HG02798 (cell line): ENCODE results near the gene POLDIP2.

Experiments
- ATAC-seq: cut with Tn5 transposase; IDR thresholded peaks from one replicate; pipeline ENCODE4 v1.9.1; 2021; ENCODE audit warnings: mild to moderate bottlenecking; ENCODE audit not compliant: unreplicated experiment, poor library complexity

Gene POLDIP2

DNA sequence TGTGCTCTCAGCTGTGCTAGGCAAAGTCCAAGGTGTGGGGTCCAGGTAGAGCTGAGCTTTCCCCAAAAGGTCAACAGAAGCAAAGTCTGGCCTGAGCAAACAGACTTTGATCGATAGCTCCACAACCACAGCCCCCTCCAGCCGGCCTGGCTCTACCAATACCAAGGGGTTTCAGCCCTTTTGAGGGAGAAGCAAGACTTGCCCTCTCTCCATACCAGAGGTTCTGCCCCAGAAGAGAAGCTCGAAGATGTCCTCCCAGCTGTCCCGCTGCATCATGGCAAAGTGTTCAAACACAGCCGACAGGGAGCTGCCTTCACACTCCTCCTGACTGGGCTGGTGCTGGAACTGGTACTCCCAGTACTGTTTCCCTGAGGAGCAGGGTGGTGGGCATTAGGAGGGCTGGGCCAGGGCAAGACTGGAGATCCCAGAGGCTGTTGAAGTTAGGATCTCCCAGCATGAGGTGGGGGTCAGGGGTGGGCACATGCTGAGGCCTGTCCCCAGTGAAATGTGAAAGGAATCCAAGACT, 11.0 kb upstream of the POLDIP2 start:
- no peak for ATAC-seq

GRCh38 chr17:28367641-28368305, 10.4 kb upstream of the POLDIP2 start:
- no peak for ATAC-seq

- ATAC-seq: no peak
Observed at GRCh38 chr17:28366605-28367004, 9.3 kb upstream of the POLDIP2 start.

DNA sequence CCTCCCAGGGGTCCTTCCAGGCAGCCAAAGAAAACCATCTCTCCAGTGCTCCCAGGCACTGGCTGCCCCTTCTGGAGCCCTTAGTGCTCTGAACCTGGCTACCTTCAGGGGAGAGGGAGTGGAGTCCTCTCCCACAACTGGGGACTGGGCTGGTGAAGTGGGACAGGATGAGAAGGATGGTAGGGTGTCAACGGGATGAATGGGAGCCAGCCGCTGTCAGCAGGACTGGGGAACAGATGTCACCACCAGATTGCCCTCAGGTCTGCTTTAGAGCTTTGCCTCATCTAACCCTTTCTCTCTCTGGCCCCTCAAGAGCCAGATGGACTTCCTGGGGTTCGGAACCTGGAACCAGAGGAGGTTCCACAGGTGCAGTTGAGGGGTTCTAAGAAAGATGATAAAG, 8.2 kb upstream of the POLDIP2 start:
- no peak for ATAC-seq

DNA sequence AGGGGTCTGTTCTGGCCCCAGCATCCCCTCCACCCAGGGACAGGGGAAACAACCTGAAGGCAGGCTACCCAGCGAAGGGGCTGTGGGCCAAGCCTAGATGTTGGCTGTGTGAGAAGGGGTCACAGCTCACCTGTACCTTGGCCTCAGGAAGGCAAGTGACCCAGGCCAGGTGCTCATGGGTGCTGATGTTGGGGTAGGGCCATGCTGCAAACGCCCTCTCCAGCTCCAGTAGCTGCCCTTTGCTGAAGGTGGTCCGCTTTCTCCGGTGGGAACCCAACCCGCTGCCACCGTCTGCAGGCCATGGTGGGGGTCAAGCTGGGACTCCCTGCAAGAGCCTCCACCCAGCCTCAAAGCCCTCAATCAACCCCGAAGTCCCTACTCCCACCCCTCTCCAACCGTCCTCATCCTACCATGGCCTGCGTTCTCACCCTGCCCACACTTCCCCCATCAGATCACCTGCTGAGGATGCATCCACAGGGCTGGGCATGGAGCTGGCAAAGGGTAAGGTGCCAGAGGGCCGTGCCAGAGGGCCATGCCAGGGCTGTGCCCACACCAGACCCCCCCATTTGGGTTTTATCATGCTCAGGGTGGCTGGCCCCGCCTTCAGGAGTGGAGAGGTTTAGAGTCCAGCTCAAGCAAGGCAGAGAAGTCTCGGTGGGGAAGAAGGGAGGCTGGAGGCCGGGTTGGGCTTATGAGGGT, 7.5 kb upstream of the POLDIP2 start, which contains the start of gene SEBOX:
SEBOX (minus strand) TSS at position 535 of the 699 bp plus-strand sequence; CDS start at position 487, 48 bp downstream.
- ATAC-seq: no peak

DNA sequence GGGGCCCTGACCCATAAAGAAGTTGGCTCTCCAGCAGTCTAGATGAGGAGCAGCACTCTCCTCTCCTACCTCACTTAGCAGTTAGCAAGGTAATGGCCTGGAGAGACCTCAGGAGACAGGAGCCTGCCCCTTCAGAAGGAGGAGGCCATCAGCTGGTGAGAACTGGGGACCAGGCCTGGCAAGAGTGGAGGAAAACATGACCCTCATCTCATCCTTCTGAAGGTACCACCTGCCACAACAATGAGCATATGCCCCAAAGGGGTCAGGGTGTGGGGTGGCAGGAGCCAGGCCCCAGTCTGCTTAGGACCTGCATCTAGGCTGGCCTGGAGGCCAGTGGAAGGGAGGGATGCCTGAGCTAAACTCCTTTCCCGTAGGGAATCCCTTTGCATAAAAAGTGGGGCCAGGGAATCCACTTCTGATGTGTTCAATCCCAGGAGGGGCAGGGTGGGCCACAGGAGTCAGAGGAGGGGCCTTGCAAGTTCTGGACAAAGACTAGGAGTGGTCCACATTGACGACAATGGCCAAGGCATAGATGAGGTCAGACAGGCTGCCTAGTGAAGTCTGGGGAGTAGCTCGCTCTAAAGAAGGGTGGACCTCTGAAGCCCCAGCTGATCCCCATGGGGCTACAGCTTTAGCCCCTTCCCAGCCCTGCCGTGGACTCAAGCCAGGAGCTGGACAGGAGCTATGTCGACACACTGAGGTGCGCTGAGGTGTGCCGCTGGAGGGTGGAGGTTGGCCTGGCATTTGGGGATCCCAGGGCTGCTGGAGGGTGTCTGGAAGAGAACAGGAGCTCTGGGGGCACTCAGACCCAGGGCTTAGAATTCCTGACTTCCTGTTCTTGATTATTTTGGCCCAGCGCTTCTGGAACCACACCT, 6.7 kb upstream of the POLDIP2 start:
- no peak for ATAC-seq

DNA sequence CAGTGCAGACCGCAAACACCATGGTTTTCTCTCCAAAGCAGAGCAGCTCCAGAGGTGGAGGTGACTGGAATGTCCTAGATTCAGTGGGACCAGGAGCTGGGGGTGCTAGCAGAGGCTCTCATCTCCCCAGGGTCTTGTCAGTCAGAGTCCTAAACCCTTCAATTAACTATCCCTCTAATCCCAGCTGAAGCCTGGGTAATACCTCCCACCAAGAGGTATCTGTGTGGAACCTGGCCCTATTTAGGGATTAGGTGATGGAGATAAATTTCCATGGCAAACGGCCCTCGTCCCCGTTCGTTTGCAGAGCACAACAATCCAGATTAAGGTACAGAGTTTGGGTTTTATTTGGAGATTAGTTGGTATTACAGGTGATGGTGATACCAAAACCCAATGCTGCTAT, 5.9 kb upstream of the POLDIP2 start:
- ATAC-seq: no peak

- ATAC-seq: no peak
Observed at GRCh38 chr17:28357901-28358197, 522 bp upstream of the POLDIP2 start.

GRCh38 chr17:28350271-28350670, 7.1 kb downstream of the POLDIP2 start:
- no peak for ATAC-seq

DNA sequence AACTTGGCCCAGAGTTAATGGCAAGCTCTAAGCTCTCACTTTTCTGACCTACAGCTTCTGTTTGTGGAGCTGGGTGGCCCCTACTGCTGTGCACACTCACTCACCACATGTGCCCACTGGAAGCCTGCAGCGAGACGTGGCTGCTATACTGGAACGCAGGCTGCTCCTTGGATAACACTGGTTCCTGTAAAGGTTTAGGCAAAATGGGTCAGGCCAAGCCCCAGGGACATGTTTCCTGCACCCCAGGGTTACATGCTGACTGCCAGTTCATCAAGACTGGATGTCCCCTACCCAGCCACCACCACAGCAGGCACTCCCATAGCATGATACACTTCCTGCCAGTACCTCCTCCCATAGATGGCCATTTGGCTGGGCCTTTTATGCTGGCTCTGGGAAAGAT, 8.3 kb downstream of the POLDIP2 start:
- no peak for ATAC-seq

DNA sequence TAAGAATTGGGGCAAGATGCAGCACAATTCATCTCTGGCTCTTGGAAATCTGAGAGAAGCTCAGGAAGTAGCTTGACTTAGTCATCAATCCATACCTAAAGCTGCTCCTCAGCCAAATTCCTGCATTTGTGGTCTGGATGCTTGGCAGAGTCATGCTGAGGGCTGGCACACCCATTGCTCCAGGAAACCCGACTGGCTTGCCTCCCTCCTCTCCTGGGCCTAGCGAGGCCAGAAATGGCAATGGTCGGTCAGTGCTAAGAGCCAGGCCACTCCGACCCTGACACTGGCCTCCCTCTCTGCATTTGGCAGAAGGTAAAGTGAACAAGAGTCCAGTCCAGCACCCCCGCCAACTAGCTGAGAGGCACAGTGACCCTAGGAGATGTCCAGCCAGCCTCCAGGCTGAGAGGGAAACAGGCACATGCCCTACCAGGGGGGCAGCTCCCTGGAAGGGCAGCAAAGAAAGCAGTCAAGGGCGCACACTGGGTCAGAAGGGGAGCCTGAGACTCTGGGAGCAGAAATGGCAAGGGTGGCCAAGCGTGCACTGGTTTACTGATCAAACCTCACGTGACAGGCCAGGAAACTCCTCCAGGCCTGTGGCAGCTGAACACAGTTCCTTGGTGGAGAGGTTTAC, 10.0 kb downstream of the POLDIP2 start:
- ATAC-seq: no peak

GRCh38 chr17:28346746-28347246, 10.5 kb downstream of the POLDIP2 start:
- no peak for ATAC-seq

- no peak for ATAC-seq
Observed at GRCh38 chr17:28346199-28346580, 11.1 kb downstream of the POLDIP2 start.

DNA sequence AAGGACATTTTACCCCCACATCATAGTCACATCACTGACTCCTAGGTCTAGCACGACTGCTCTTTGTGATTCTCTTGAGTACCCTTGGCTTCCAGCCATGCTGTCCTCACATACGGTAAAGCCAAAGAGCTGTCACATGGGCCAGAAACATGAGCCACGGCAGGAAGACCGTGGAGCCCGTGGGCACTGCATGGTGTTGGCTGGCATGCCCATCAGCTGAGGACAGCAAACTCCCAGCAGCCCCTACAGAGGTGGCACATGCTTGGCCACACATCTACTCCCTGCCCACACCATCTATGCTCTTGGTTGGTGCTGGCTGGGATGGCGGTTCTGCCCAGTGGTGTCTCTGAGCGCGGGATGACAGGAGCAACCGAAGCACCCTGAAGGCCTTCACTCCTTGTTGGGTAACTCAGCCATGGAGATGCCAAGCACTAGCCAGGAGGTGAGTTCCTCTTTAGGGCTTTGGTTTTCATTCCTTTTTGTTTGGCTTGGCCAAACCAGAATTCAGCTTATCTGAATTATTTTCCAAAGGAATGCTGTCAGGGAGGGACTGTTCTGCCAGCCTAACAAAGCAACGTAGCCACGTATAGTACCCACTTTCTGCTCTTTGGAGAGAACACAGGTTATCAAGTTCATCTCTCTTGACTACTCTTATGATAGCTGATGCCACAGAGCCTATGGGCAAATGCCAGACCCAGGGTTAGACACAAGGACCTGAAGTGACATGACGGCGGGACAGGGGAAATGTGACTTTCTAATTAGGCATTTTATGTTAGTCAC, 11.7 kb downstream of the POLDIP2 start:
- ATAC-seq: no peak

DNA sequence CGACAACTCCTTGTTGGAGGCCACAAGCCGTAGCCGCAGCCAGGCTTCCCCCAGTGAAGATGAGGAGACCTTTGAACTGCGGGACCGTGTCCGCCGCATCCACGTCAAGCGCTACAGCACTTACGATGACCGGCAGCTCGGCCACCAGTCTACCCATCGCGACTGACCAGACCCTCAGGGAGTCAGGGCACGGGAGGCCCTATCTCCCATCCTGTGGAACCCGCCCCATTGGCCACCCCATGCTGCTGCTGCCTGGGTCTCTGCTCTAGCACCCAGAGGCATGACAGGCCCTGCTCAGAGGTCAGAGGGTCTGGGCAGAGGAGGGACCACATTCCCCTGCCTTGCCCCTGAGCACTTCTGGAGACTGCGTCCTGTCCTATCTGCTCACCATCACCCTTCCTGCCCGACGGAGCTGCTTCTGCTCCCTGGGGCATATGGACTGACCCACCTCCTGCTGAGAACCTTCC, 12.9 kb downstream of the POLDIP2 start:
- ATAC-seq: no peak

DNA sequence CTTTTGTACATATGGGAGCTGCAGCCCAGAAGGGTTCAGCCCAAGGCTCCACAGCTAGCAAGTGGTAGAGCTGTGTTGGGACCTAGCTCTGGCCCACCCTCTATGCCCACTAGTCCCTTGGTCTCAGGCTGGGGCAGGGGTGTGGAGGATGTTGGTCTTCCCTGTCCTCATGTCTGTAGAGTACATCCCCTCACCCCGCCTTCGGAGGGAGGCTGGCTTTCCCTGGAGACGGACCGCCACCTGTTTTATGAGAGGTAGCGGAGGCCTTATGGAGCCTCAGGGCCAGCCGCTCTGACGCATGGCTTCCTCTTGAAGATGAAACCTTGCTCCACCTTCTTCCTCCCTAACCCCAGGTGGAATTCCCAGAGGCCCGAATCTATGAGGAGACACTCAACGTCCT, 13.3 kb downstream of the POLDIP2 start:
- ATAC-seq: no peak

- ATAC-seq: no peak
Observed at GRCh38 chr17:28343491-28343932, 13.8 kb downstream of the POLDIP2 start.

GRCh38 chr17:28342313-28342712, 15.0 kb downstream of the POLDIP2 start:
- no peak for ATAC-seq

- no peak for ATAC-seq
Observed at GRCh38 chr17:28341516-28341915, 15.8 kb downstream of the POLDIP2 start.
